Hepatocyte (in vitro differentiated cells): ENCODE results near the gene CAPZB. TPM values are rescaled to one million over a fixed set of nuclear protein-coding genes. Genes with fewer than 3 reads are reported as not detected.
A peak's percentile ranks its signal among the peaks of the same experiment; 100 is the strongest.

Experiments used
- DNase-seq: peaks from one replicate; pipeline ENCODE4 v3.0.0-alpha.2; 2016; ENCODE audit warnings: low spot score
- H2AFZ ChIP-seq: fragments of 200-600 bp; sonication (generic); 2 replicates; pipeline ENCODE4 v1.6.0; 2016; ENCODE audit warnings: antibody characterized with exemption, mild to moderate bottlenecking
- H3K27ac ChIP-seq: fragments of 200-600 bp; sonication (generic); 2 replicates; pipeline ENCODE4 v1.5.1; 2016; ENCODE audit warnings: mild to moderate bottlenecking
- H3K27me3 ChIP-seq: fragments of 200-600 bp; sonication (generic); 2 replicates; pipeline ENCODE4 v1.6.1; 2016
- H3K36me3 ChIP-seq: fragments of 200-600 bp; sonication (generic); replicated peaks from 2 replicates; pipeline ENCODE4 v1.5.1; 2016; ENCODE audit warnings: low read depth; ENCODE audit not compliant: insufficient read depth
- H3K4me1 ChIP-seq: fragments of 200-600 bp; sonication (generic); 2 replicates; pipeline ENCODE4 v1.5.1; 2016; ENCODE audit warnings: mild to moderate bottlenecking, moderate library complexity; ENCODE audit not compliant: insufficient read depth
- H3K4me2 ChIP-seq: fragments of 200-600 bp; sonication (generic); 2 replicates; pipeline ENCODE4 v1.6.0; 2016
- H3K4me3 ChIP-seq: fragments of 200-600 bp; sonication (generic); 2 replicates; pipeline ENCODE4 v1.5.1; 2016; ENCODE audit warnings: mild to moderate bottlenecking
- H3K79me2 ChIP-seq: fragments of 200-600 bp; sonication (generic); 2 replicates; pipeline ENCODE4 v1.6.0; 2017; ENCODE audit warnings: mild to moderate bottlenecking
- H3K9me2 ChIP-seq: fragments of 200-600 bp; sonication (generic); replicated peaks from 2 replicates; pipeline ENCODE4 v1.6.0; 2017; ENCODE audit warnings: mild to moderate bottlenecking; ENCODE audit not compliant: insufficient read depth
- H3K9me3 ChIP-seq: fragments of 200-600 bp; sonication (generic); 2 replicates; pipeline ENCODE4 v1.5.1; 2016; ENCODE audit warnings: low read depth, mild to moderate bottlenecking
- H4K20me1 ChIP-seq: fragments of 200-600 bp; sonication (generic); 2 replicates; pipeline ENCODE4 v1.6.0; 2016; ENCODE audit warnings: mild to moderate bottlenecking; ENCODE audit not compliant: insufficient read depth, poor library complexity, severe bottlenecking
- CTCF ChIP-seq: fragments of 200-600 bp; sonication (generic); IDR thresholded peaks from 2 replicates; pipeline ENCODE4 v1.5.1; 2016; ENCODE audit warnings: antibody characterized with exemption, mild to moderate bottlenecking; ENCODE audit not compliant: poor library complexity
- EZH2 ChIP-seq: fragments of 200-600 bp; sonication (generic); IDR thresholded peaks from 2 replicates; pipeline ENCODE4 v1.6.1; 2016; ENCODE audit warnings: antibody characterized with exemption, mild to moderate bottlenecking, borderline replicate concordance
- EZH2phosphoT487 ChIP-seq: fragments of 200-600 bp; sonication (generic); IDR thresholded peaks from one replicate; pipeline ENCODE4 v1.6.1; 2018; ENCODE audit warnings: antibody characterized with exemption, mild to moderate bottlenecking, low read depth, moderate library complexity; ENCODE audit not compliant: unreplicated experiment, severe bottlenecking
- whole genome bisulfite sequencing: methylation state at CpG from one replicate; pipeline ENCODE4 v1.1.6; 2016; ENCODE audit warnings: low lambda C conversion rate; ENCODE audit errors: missing lambda C conversion rate; 5-methylcytosine and 5-hydroxymethylcytosine counted together
- polyA plus RNA-seq: library from polyadenylated mRNA; unstranded; fragments of >200 nt; fragmentation: Nextera tagmentation; extraction: Ambion mirVana; gene quantifications from 2 replicates; pipeline ENCODE4 v1.2.1, GENCODE V29; 2016
- total RNA-seq: library from RNA; depleted of rRNA; stranded (reverse); fragments of >200 nt; gene quantifications from 2 replicates; pipeline ENCODE4 v1.2.3, GENCODE V29; 2014

CAPZB gene
- total and polyA plus RNA-seq, 2 experiments from 2014 or later: 139 to 261 TPM

- no peaks in the 10 kb centered on the region for H3K9me3 ChIP-seq
- H4K20me1 ChIP-seq: peaks cover 10% of the 10 kb centered on the region
- H2AFZ ChIP-seq: no peak overlapping the region
- DNase-seq: no peak
- no peaks in the 10 kb centered on the region for H3K9me2 ChIP-seq
- TF ChIP-seq EZH2phosphoT487: no peak
- no peak for TF ChIP-seq EZH2
- H3K4me3 ChIP-seq: no peak overlapping the region
- no peaks in the 10 kb centered on the region for H3K27me3 ChIP-seq
- WGBS: 54% methylated on average over 10 of the region's 10 CpGs
- no peaks in the 10 kb centered on the region for H3K36me3 ChIP-seq
- peaks cover 30% of the 10 kb centered on the region for H3K4me1 ChIP-seq
- peaks cover 93% of the 10 kb centered on the region for H3K79me2 ChIP-seq
- peak overlapping the region; percentile 77 for H3K27ac ChIP-seq
- H3K4me2 ChIP-seq: peak overlapping the region; percentile 68
Measured at GRCh38 chr1:19391596-19391981, 93.8 kb downstream of the CAPZB start.

DNA sequence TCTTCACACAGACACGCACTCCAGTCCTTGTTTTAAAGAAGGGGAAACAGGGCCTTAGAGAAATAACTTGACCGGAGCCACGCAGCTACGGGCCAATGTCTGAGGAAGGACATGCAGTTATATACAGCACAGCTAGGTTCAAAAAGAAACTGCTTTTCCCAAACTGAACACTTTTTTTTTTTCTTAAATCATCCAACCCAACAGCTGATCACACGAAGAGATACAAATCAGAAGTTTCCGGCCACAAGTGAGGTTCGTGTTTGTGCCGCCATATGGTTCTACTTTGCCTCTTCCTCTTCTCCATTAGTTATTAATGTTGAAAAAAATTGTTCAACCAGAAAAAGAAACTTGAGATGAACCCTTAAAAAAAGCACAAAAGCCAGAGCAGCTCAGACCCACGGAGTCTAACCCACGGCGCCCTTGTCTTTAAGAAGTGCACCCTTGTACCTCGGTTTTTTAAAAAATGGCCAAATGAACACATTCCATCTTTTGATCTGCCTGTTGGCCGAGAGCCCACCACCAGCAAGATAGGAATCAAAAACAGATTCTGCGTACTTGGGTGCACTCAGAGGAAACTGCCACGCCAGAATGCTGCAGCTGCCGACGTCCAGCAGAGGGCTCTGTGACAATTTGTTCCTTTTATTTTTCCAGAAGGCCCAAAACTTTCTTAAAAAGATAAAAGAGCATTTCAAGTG lies 94.3 kb downstream of the CAPZB start:
- H4K20me1 ChIP-seq: peaks cover 10% of the 10 kb centered on the region
- H3K9me2 ChIP-seq: no peaks in the 10 kb centered on the region
- H3K4me3 ChIP-seq: no peak overlapping the region
- no peaks in the 10 kb centered on the region for H3K27me3 ChIP-seq
- H3K79me2 ChIP-seq: peaks cover 88% of the 10 kb centered on the region
- peak; percentile 64 for DNase-seq
- 41% methylated on average over 17 of the region's 17 CpGs for WGBS
- H3K4me2 ChIP-seq: peak overlapping the region; percentile 68
- no peaks in the 10 kb centered on the region for H3K9me3 ChIP-seq
- H3K27ac ChIP-seq: peak overlapping the region; percentile 77
- no peak overlapping the region for H2AFZ ChIP-seq
- H3K36me3 ChIP-seq: no peaks in the 10 kb centered on the region
- H3K4me1 ChIP-seq: peaks cover 35% of the 10 kb centered on the region
- TF ChIP-seq EZH2phosphoT487: no peak
- TF ChIP-seq CTCF: peak; percentile 91

DNA sequence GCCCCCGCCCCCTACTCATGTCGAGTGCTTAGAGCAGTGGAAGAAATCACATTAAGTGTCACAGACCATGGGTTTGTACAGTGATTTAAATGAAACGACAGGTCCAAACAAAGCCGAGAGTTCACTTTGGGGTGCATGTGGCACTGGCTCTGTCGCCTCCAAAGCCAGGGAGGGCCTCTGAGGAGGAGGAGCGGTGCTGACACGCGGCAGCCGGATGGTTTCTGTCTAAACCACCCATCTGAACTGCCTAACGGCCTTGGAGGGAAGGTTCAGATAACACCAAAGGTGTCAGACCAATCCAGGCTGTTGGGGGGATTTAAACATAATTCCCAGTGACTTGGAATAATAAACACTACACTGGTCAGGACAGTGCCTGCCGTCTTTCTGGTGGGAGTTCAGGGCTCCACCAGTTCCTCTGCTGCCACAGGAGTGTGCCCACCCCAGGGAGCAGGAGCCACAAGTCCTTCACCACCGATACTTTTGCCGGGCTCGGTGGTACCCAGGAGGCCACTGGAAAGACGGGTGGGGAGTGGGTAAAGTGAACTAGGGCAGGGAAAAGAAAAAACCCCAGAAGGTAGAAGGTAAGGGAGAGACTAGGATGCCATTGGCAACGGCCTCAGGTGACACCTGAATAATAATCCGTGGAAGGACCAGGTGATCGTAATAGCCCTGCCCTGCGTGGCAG lies 95.0 kb downstream of the CAPZB start:
- 72% methylated on average over 19 of the region's 19 CpGs for WGBS
- H3K79me2 ChIP-seq: peaks cover 81% of the 10 kb centered on the region
- peaks cover 36% of the 10 kb centered on the region for H3K4me1 ChIP-seq

More for the DNA sequence above, 95.0 kb downstream of the CAPZB start:
- no peaks in the 10 kb centered on the region for H3K36me3 ChIP-seq
- DNase-seq: no peak
- H3K4me2 ChIP-seq: peak overlapping the region; percentile 68
- H3K9me2 ChIP-seq: no peaks in the 10 kb centered on the region
- TF ChIP-seq CTCF (no peak), EZH2phosphoT487 (no peak), EZH2 (no peak)
- no peaks in the 10 kb centered on the region for H3K9me3 ChIP-seq
- H3K27ac ChIP-seq: peak overlapping the region; percentile 77
- H4K20me1 ChIP-seq: peaks cover 10% of the 10 kb centered on the region
- H3K27me3 ChIP-seq: no peaks in the 10 kb centered on the region
- no peak overlapping the region for H2AFZ ChIP-seq
- H3K4me3 ChIP-seq: no peak overlapping the region
